DOHH2 (cell line): ENCODE data around the gene PODXL.

Experiments
- H3F3A ChIP-seq: fragments of 200-600 bp; sonication (generic), shearing (Covaris generic); 2 replicates; pipeline ENCODE4 v1.6.0; 2016; ENCODE audit warnings: antibody characterized with exemption, mild to moderate bottlenecking; ENCODE audit not compliant: control insufficient read depth, insufficient read depth
- H3K27ac ChIP-seq: fragments of 200-600 bp; sonication (generic); 2 replicates; pipeline ENCODE4 v1.5.1; 2014; ENCODE audit warnings: low read depth, mild to moderate bottlenecking, low read length, moderate library complexity
- H3K27me3 ChIP-seq: fragments of 200-600 bp; sonication (generic); 2 replicates; pipeline ENCODE4 v1.6.1; 2014; ENCODE audit warnings: mild to moderate bottlenecking, low read length, mixed read lengths; ENCODE audit not compliant: control insufficient read depth
- H3K36me3 ChIP-seq: fragments of 200-600 bp; sonication (generic); 2 replicates; pipeline ENCODE4 v1.6.1; 2014; ENCODE audit warnings: mild to moderate bottlenecking, low read length, moderate library complexity, mixed read lengths; ENCODE audit not compliant: control insufficient read depth
- H3K4me1 ChIP-seq: fragments of 200-600 bp; sonication (generic); 2 replicates; pipeline ENCODE4 v1.6.1; 2014; ENCODE audit warnings: mild to moderate bottlenecking, low read length, mixed read lengths; ENCODE audit not compliant: control insufficient read depth
- H3K4me2 ChIP-seq: fragments of 200-600 bp; sonication (generic); 2 replicates; pipeline ENCODE4 v1.6.0; 2014; ENCODE audit warnings: mild to moderate bottlenecking, low read length, moderate library complexity
- H3K4me3 ChIP-seq: fragments of 200-600 bp; sonication (generic); 2 replicates; pipeline ENCODE4 v1.5.1; 2014; ENCODE audit warnings: mild to moderate bottlenecking, low read length, mixed read lengths
- H3K79me2 ChIP-seq: fragments of 200-600 bp; sonication (generic); 2 replicates; pipeline ENCODE4 v1.6.1; 2014; ENCODE audit warnings: mild to moderate bottlenecking, low read length, mixed read lengths; ENCODE audit not compliant: control insufficient read depth
- H3K9me2 ChIP-seq: fragments of 200-600 bp; sonication (generic); replicated peaks from 2 replicates; pipeline ENCODE4 v1.6.1; 2014; ENCODE audit warnings: mild to moderate bottlenecking, low read length, mixed read lengths; ENCODE audit not compliant: control insufficient read depth
- H3K9me3 ChIP-seq: fragments of 200-600 bp; sonication (generic); 2 replicates; pipeline ENCODE4 v1.6.1; 2014; ENCODE audit warnings: antibody characterized with exemption, low read length, mixed read lengths; ENCODE audit not compliant: control insufficient read depth, insufficient read depth
- H4K20me1 ChIP-seq: fragments of 200-600 bp; sonication (generic); 2 replicates; pipeline ENCODE4 v1.6.0; 2014; ENCODE audit warnings: low read depth, mild to moderate bottlenecking, antibody characterized with exemption, low read length, moderate library complexity; ENCODE audit not compliant: control insufficient read depth, insufficient read depth
- EZH2phosphoT487 ChIP-seq: fragments of 200-600 bp; sonication (generic); IDR thresholded peaks from 2 replicates; pipeline ENCODE4 v1.6.1; 2017; ENCODE audit warnings: borderline replicate concordance, mild to moderate bottlenecking, antibody characterized with exemption, low read length, moderate library complexity, mixed read lengths
- TF ChIP-seq, protein P1 (sequence below): fragments of 200-600 bp; sonication (generic); IDR thresholded peaks from one replicate; pipeline ENCODE4 v1.5.1; 2014; ENCODE audit warnings: antibody characterized with exemption, mild to moderate bottlenecking, low read depth, low read length; ENCODE audit not compliant: poor library complexity, severe bottlenecking

The PODXL gene

DNA sequence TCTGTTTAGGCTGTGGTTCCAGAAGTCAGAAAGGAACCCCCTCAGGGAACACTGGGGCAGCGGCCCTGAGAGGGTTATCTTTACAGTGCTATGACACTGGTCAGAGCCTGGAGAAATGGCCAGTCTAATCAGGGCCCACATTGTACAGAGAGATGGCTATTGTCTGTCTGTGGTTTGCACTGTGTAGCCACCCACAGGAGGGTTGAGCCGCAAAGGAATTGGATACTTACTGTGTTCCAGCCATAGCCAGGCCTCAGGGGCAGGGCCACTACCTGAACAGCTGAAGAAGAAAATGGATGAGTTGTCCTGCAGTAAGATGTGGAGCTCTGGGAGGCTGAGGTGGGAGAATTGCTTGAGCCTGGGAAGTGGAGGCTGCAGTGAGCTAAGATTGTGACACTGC is 47.5 kb upstream of the PODXL start:
- H3K9me3 ChIP-seq: no peaks in the 10 kb centered on the region
- no peaks in the 10 kb centered on the region for H3K9me2 ChIP-seq
- no peaks in the 10 kb centered on the region for H3K79me2 ChIP-seq
- H3K4me2 ChIP-seq: no peak overlapping the region
- no peak overlapping the region for H3K4me3 ChIP-seq
- no peaks in the 10 kb centered on the region for H3K4me1 ChIP-seq
- no peaks in the 10 kb centered on the region for H3K36me3 ChIP-seq
- no peak for TF ChIP-seq EZH2phosphoT487
- TF ChIP-seq, protein P1, sequence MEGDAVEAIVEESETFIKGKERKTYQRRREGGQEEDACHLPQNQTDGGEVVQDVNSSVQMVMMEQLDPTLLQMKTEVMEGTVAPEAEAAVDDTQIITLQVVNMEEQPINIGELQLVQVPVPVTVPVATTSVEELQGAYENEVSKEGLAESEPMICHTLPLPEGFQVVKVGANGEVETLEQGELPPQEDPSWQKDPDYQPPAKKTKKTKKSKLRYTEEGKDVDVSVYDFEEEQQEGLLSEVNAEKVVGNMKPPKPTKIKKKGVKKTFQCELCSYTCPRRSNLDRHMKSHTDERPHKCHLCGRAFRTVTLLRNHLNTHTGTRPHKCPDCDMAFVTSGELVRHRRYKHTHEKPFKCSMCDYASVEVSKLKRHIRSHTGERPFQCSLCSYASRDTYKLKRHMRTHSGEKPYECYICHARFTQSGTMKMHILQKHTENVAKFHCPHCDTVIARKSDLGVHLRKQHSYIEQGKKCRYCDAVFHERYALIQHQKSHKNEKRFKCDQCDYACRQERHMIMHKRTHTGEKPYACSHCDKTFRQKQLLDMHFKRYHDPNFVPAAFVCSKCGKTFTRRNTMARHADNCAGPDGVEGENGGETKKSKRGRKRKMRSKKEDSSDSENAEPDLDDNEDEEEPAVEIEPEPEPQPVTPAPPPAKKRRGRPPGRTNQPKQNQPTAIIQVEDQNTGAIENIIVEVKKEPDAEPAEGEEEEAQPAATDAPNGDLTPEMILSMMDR: no peak
- no peaks in the 10 kb centered on the region for H4K20me1 ChIP-seq
- no peaks in the 10 kb centered on the region for H3F3A ChIP-seq
- H3K27ac ChIP-seq: no peak overlapping the region
- H3K27me3 ChIP-seq: peaks cover 15% of the 10 kb centered on the region; the same call in 1 of the 2 replicates

DNA sequence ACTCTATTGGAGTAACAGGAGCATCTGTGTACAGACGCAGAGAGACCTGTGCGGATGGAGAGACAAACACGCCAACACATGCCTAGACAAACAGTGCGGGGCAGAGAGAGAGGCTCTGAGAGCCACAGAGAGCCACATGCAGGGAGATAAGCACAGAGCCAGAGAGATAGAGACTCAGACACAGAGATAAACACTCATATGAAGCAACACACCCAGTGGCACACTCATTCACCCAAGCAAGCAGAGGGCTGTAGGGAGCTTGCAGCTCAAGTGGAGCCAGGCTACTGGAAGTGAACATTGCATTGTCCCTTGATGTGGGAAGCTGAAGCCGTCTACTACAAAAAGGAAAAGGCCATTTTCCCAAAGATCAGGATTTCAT is 46.6 kb upstream of the PODXL start:
- H3F3A ChIP-seq: no peaks in the 10 kb centered on the region
- no peaks in the 10 kb centered on the region for H3K79me2 ChIP-seq
- TF ChIP-seq, protein P1: no peak
- TF ChIP-seq EZH2phosphoT487: no peak
- H4K20me1 ChIP-seq: no peaks in the 10 kb centered on the region
- peaks cover 15% of the 10 kb centered on the region; the same call in 1 of the 2 replicates for H3K27me3 ChIP-seq
- H3K4me1 ChIP-seq: no peaks in the 10 kb centered on the region
- no peak overlapping the region for H3K27ac ChIP-seq
- H3K9me2 ChIP-seq: no peaks in the 10 kb centered on the region
- H3K36me3 ChIP-seq: no peaks in the 10 kb centered on the region
- H3K4me2 ChIP-seq: no peak overlapping the region
- H3K4me3 ChIP-seq: no peak overlapping the region
- no peaks in the 10 kb centered on the region for H3K9me3 ChIP-seq

DNA sequence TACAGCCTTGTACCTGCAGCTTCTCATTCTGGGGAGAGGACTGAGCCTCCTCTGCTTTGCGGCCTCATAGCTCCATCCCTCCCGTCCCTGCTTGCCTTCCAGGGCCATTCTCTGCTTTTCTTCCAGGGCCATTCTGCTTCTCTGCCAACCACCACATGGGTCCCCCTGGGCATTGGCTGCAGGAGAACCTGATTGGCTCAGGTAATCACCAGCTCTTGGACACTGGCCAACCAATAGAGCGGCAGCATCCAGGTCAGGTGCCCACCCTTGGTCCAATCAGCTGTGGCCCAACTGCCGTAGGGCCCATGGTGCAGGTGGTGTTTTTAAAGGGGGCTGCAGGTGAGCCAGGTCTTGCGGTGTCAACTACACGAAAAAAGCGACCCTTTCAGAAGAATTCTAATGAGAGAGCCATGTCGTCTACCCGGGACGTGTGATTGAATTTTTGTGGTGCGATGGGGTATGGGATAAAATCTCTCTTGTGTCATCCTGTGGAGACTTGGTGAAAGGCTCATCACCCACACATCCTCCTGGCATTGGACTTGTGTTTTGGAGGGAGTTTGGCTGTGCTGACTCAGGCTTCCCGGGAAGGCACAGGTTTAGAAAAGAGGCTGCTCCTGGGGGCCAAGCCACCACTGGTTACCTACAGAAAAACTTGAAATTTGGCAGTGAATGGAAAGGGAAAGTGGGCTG is 46.0 kb upstream of the PODXL start:
- Histone ChIP-seq H3K27me3 (peaks cover 15% of the 10 kb centered on the region; the same call in 1 of the 2 replicates), H3K9me3 (no peaks in the 10 kb centered on the region), H3K4me1 (no peaks in the 10 kb centered on the region), H3K36me3 (no peaks in the 10 kb centered on the region), H3K27ac (no peak overlapping the region), H3K4me3 (no peak overlapping the region), H3F3A (no peaks in the 10 kb centered on the region), H4K20me1 (no peaks in the 10 kb centered on the region), H3K9me2 (no peaks in the 10 kb centered on the region), H3K4me2 (no peak overlapping the region), H3K79me2 (no peaks in the 10 kb centered on the region)
- TF ChIP-seq, protein P1: no peak
- TF ChIP-seq EZH2phosphoT487: no peak
